Calu3 (cell line): Measurements from ENCODE around the gene DAAM1. TPM values are rescaled to one million over a fixed set of nuclear protein-coding genes. Genes with fewer than 3 reads are reported as not detected.

Source experiments
- BruUV-seq: library from RNA; stranded (reverse); fragments of 400-500 nt; replicated peaks from 2 replicates; lab custom pipeline; 2021; lab: Mats Ljungman, UMichigan
- CTCF ChIA-PET: fragments of 300-600 bp; sonication (Branson Sonifier 250); formaldehyde crosslinking; loops from one replicate; lab custom pipeline; 2022; ENCODE audit warnings: antibody characterized with exemption; lab: Charles Lee
- DNase-seq: peaks from one replicate; pipeline ENCODE4 v3.0.0; 2022
- H3K27ac Mint-ChIP-seq: one replicate; pipeline ENCODE4 v1.8.0; 2022; ENCODE audit warnings: mixed read lengths; ENCODE audit not compliant: unreplicated experiment
- H3K27me3 Mint-ChIP-seq: one replicate; pipeline ENCODE4 v1.8.0; 2022; ENCODE audit warnings: mixed read lengths; ENCODE audit not compliant: unreplicated experiment
- H3K36me3 Mint-ChIP-seq: one replicate; pipeline ENCODE4 v1.8.0; 2022; ENCODE audit warnings: mild to moderate bottlenecking, moderate library complexity, mixed read lengths; ENCODE audit not compliant: insufficient read depth, unreplicated experiment
- H3K4me1 Mint-ChIP-seq: one replicate; pipeline ENCODE4 v1.8.0; 2022; ENCODE audit warnings: mild to moderate bottlenecking, low read depth, mixed read lengths; ENCODE audit not compliant: unreplicated experiment
- H3K4me3 Mint-ChIP-seq: one replicate; pipeline ENCODE4 v1.8.0; 2022; ENCODE audit warnings: mild to moderate bottlenecking, low read depth, moderate library complexity, mixed read lengths; ENCODE audit not compliant: unreplicated experiment
- H3K9me3 Mint-ChIP-seq: one replicate; pipeline ENCODE4 v1.8.0; 2022; ENCODE audit warnings: low read depth, mixed read lengths; ENCODE audit not compliant: unreplicated experiment
- intact Hi-C: fragments of 100-400 bp; cut with micrococcal nuclease; formaldehyde crosslinking; loops from one replicate; pipeline ENCODE4 v1.10.0; 2022; ENCODE audit not compliant: unreplicated experiment
- total RNA-seq: library from RNA; stranded (reverse); gene quantifications from 2 replicates; pipeline ENCODE4 v1.2.3, GENCODE V29; 2022
- TF ChIP-seq, protein P1 (sequence below): fragments of 200-600 bp; IDR thresholded peaks from one replicate; pipeline ENCODE4 v1.8.0; 2022; ENCODE audit warnings: antibody characterized with exemption; ENCODE audit not compliant: unreplicated experiment

Gene DAAM1
- total RNA-seq, 1 experiment from 2014 or later: 28.9 TPM

- no TSS peak for BruUV-seq
Observed at GRCh38 chr14:59282378-59282765, 93.9 kb downstream of the DAAM1 start.

GRCh38 chr14:59283361-59283760 lies 94.9 kb downstream of the DAAM1 start:
- Mint-ChIP-seq H3K9me3 (peaks cover 3% of the 10 kb centered on the region), H3K4me3 (peak overlapping the region; percentile 37), H3K27me3 (no peaks in the 10 kb centered on the region), H3K36me3 (peaks cover 7% of the 10 kb centered on the region), H3K4me1 (peaks cover 55% of the 10 kb centered on the region), H3K27ac (peak overlapping the region; percentile 99)
- BruUV-seq: no TSS peak
- peak; percentile 31 for DNase-seq
- CTCF ChIA-PET: interaction anchor here (0.6 kb wide), 1 partner anchor 24 kb away, joined by 3 read pairs; no protein-coding TSS in a partner anchor
- intact Hi-C loops: loop anchor here (2.0 kb wide), 2 partner anchors 23 to 77 kb away; no protein-coding TSS in a partner anchor
- TF ChIP-seq, protein P1, sequence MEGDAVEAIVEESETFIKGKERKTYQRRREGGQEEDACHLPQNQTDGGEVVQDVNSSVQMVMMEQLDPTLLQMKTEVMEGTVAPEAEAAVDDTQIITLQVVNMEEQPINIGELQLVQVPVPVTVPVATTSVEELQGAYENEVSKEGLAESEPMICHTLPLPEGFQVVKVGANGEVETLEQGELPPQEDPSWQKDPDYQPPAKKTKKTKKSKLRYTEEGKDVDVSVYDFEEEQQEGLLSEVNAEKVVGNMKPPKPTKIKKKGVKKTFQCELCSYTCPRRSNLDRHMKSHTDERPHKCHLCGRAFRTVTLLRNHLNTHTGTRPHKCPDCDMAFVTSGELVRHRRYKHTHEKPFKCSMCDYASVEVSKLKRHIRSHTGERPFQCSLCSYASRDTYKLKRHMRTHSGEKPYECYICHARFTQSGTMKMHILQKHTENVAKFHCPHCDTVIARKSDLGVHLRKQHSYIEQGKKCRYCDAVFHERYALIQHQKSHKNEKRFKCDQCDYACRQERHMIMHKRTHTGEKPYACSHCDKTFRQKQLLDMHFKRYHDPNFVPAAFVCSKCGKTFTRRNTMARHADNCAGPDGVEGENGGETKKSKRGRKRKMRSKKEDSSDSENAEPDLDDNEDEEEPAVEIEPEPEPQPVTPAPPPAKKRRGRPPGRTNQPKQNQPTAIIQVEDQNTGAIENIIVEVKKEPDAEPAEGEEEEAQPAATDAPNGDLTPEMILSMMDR: no peak

More at GRCh38 chr14:59282378-59282765, 93.9 kb downstream of the DAAM1 start:
- no peak for DNase-seq
- TF ChIP-seq, protein P1: no peak
- Mint-ChIP-seq H3K27me3 (no peaks in the 10 kb centered on the region), H3K4me3 (no peak overlapping the region), H3K36me3 (peaks cover 7% of the 10 kb centered on the region), H3K9me3 (peaks cover 3% of the 10 kb centered on the region), H3K27ac (peak overlapping the region; percentile 50), H3K4me1 (peaks cover 55% of the 10 kb centered on the region)
- intact Hi-C loops: loop anchor here (2.0 kb wide), 2 partner anchors 24 to 78 kb away; no protein-coding TSS in a partner anchor
- CTCF ChIA-PET: interaction anchor here (0.6 kb wide), 1 partner anchor 112 kb away, joined by 5 read pairs; no protein-coding TSS in a partner anchor

GRCh38 chr14:59284059-59284458 lies 95.6 kb downstream of the DAAM1 start:
- CTCF ChIA-PET: no interaction called here

DNA sequence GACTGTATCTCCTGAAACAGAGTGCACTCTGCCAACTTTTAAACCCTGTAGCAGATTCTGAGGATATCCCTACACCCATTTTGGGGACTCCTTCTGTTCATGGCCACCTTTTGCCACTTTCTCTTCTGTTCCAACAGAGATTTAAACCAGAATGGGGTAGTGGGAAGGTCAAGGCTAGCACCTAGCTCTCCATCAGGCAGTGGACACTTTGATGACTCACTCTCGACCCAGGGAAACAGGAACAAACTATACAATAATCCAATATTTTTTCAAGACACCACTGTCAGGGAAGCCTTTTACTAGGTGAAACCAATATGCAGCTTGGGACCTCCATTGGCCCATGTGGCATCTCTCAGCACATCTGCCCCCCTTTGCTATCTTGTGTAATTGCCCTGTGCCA lies 103.6 kb downstream of the DAAM1 start:
- Mint-ChIP-seq H3K4me1 (peaks cover 18% of the 10 kb centered on the region), H3K27ac (no peak overlapping the region), H3K36me3 (no peaks in the 10 kb centered on the region), H3K9me3 (no peaks in the 10 kb centered on the region), H3K4me3 (no peak overlapping the region), H3K27me3 (no peaks in the 10 kb centered on the region)
- CTCF ChIA-PET: no interaction called here
- no TSS peak for BruUV-seq
- DNase-seq: no peak
- TF ChIP-seq, protein P1: no peak
- intact Hi-C loops: no loop called here

More at GRCh38 chr14:59284059-59284458, 95.6 kb downstream of the DAAM1 start:
- peaks cover 7% of the 10 kb centered on the region for H3K36me3 Mint-ChIP-seq
- intact Hi-C loops: no loop called here
- BruUV-seq: no TSS peak
- TF ChIP-seq, protein P1: no peak
- H3K4me1 Mint-ChIP-seq: peaks cover 50% of the 10 kb centered on the region
- H3K27ac Mint-ChIP-seq: peak overlapping the region; percentile 99
- no peaks in the 10 kb centered on the region for H3K27me3 Mint-ChIP-seq
- DNase-seq: no peak
- peaks cover 3% of the 10 kb centered on the region for H3K9me3 Mint-ChIP-seq
- H3K4me3 Mint-ChIP-seq: peak overlapping the region; percentile 37
